GM18870 (cell line): Measurements from ENCODE around the gene ANTXR2.
"Not testable (repeated sequence)": the region's sequence is repeated elsewhere in the genome, so short reads cannot be mapped to it uniquely, and the experiment has no call there.

Source experiments
- ATAC-seq: cut with Tn5 transposase; IDR thresholded peaks from one replicate; pipeline ENCODE4 v1.9.1; 2021; ENCODE audit warnings: moderate library complexity; ENCODE audit not compliant: unreplicated experiment

Gene ANTXR2

DNA sequence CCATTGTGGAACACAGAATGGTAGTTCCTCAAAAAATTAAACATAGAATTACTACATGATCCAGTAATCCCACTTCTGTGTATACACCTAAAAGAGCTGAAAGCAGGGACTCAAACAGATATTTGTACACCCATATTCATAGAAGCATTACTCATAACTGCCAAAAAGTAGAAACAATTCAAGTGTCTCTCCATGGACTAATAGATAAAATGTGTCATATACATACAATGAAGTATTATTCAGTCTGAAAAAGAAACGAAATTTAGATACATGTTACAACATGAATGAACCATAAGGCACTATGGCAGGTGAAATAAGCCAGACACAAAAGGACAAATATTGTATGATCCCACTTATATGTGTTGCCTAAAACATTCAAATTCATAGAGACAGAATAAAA lies 145.1 kb downstream of the ANTXR2 start:
- no peak for ATAC-seq

GRCh38 chr4:79923281-79923680 lies 149.7 kb downstream of the ANTXR2 start:
- no peak for ATAC-seq

DNA sequence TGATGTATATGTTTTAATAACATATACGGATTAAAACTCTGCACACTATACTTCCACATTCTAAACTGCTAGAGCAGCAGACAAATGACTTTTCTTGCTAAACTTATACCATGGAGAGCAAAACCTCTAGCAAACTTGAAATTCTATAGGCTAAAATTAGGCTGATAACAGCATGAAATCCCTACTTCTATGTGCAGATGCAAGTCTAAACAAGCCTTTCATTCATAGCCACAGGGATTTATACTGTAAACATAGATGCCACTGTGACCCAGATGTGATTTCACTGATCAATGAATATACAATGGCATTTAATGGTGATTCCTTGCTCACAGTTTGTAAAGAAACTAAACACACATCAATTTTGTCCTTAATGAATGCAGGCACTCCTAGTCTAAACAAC lies 151.0 kb downstream of the ANTXR2 start:
- no peak for ATAC-seq

DNA sequence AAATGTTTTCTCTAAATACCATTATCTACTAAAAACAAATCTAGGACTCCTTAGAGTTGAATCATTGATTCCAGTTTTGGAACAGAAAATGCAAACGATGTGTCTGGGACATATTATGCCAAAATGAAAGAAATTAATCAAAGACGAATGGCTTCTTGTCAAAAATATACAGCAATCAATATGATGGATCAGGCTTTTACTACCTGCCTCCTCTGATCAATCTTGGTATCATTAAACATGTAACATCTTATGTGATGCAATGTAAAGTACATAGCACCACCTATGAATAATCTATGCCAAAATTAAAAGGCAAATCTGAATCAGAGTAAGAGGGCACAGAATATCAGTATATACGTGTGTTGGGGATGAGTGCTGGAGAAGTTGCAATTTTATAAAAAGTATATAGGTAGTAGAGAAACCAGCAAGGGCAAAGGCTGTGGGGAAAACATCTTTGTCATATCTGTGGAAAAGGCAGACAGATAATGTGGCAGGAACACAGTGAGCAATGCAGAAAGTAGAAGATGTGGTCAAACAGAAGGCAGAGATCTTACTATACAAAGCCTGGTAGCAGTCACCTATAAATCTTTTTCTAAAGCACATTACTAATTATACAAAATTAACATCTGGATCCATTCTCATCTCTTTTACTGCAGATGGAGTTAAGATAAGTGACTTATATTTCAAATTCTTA lies 152.7 kb downstream of the ANTXR2 start:
- ATAC-seq, result no peak

- ATAC-seq, result no peak
Observed at GRCh38 chr4:79918292-79918691, 154.7 kb downstream of the ANTXR2 start.

DNA sequence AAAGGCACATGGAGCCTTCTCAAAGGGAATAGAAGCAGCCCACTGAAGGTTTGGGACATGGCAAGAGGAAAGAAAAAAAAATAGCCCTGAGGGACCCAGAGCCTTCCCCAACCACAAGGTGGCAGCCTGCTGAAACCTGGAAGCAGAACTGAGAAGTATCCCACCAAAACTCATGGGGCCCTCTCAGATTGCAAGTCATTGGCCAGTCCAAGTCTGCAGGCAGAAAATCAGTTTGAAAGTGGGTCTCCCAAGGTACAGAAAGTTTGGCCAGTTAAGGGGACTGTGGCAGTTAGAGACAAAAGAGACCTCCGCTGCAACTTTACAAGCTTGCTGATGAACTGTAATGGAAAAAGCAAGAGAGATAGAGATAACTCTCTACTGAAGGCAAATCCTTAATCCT lies 155.8 kb downstream of the ANTXR2 start:
- ATAC-seq, result peak; percentile 78

GRCh38 chr4:79915246-79915645 lies 157.8 kb downstream of the ANTXR2 start:
- ATAC-seq, result no peak

DNA sequence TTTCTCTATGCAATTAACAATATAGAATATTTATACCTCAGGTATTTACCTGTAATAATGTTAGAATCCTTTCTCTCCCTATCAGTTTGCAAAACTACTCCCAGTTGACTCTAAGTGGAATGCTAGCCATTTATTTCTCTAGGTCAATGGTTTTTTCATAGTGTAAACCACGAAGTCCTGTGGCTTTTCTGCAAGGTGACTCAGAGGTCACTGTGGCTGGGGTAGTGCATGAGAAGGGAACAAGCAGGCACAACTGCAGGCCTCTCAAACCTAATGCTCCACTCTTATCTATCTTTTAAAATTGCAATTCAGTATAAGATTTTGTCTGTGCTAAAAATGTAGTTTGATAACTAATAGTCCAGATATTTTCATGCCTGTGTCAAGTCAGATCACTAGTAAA lies 159.4 kb downstream of the ANTXR2 start:
- no peak for ATAC-seq

DNA sequence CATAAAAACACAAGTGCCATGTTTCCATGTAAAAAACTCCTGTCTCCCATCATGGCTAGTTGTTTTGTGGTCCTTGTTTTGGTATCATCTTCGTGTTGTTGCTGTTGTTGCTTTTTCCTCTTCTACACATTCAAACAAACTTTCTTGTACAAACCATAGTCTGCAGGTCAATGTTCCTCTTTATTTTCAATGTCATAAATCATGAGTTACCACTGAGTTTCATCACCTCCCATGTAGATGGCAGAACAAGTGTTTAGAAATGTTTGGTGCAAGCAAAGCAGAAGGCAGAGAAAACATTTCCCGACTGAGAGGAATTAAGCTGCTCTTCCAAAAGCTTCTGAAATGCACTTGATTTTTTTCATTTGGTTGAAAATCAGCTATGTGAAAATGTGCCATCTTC lies 166.0 kb downstream of the ANTXR2 start:
- ATAC-seq, result no peak

- no peak for ATAC-seq
Observed at GRCh38 chr4:79906303-79906702, 166.7 kb downstream of the ANTXR2 start.

DNA sequence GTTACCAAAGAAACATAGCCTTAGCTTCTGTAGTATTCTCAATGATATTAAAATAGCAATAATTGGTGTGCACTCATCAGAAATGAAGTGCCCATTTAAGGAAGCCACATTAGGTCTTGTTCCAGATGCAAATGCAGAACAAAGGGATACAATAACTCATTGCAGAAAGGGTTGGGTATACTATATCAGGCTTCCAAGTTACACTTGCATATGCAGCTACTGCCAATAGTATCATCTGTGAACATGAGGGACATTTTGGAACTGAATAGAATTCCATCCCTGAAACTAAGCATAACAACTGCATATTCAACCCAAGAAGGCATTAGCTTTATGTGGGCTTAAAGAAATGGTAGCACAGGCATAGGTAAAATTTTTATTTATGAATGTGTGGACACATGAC lies 167.8 kb downstream of the ANTXR2 start:
- no peak for ATAC-seq

- ATAC-seq, result no peak
Observed at GRCh38 chr4:79904331-79904730, 168.7 kb downstream of the ANTXR2 start.

DNA sequence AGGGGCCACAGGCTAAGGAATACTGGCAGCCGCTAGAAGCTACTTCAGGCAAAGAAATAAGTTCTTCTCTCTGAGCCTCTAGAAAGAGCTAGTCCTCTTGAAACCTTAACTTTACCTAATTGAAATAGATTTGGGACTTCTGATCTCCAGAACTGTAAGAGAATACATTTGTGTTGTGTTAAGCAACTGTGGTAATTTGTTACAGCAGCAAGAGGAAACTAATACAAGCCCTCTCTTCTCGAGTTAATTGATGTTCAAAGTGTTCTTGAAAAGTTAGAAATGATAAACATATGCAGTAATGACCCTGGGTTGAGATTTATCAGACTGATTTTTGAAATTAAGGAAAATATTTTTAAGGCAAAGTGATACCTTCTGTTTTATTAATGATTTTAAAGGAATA lies 172.8 kb downstream of the ANTXR2 start:
- no peak for ATAC-seq

GRCh38 chr4:79899481-79899880 lies 173.5 kb downstream of the ANTXR2 start:
- no peak for ATAC-seq

GRCh38 chr4:79898055-79898454 lies 175.0 kb downstream of the ANTXR2 start:
- no peak for ATAC-seq

GRCh38 chr4:79897174-79897573 lies 175.9 kb downstream of the ANTXR2 start:
- no peak for ATAC-seq

DNA sequence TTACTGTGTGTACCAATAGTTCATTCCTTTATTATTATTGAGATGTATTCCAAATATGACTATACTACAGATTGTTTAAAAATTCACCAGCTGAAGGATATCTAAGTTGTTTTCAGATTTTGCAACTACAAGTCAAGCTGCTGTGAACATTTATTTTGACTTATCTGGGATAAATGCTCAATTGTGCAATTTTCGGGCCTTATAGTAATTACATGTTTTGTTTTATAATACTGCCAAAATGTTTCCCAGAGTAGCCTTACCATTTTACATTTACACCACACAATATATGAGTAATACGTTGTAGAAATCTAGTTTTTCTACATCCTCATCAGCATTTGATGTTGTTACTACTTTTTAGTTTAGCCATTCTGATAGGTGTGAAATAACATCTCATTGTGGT lies 179.6 kb downstream of the ANTXR2 start:
- no peak for ATAC-seq

- ATAC-seq, result not testable (repeated sequence)
Observed at GRCh38 chr4:79889026-79889425, 184.0 kb downstream of the ANTXR2 start.

DNA sequence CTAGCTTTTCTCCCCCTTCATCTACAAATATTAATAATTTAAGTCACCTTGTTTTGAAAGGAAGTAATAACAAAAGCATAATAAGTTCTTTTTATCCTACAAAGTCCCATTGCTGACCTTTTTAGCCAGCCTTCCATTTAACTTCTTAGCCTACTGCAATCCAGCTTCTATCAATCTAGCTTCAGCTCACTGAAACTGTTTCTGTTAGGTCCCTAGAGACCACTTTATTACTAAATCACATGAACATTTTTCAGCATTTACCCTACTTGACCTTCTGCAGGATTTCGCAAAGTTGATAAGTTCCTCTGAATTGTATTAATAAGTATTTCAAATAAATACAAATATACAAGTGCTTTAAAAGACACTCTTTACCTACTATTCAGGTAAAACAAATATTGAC lies 186.5 kb downstream of the ANTXR2 start:
- no peak for ATAC-seq

DNA sequence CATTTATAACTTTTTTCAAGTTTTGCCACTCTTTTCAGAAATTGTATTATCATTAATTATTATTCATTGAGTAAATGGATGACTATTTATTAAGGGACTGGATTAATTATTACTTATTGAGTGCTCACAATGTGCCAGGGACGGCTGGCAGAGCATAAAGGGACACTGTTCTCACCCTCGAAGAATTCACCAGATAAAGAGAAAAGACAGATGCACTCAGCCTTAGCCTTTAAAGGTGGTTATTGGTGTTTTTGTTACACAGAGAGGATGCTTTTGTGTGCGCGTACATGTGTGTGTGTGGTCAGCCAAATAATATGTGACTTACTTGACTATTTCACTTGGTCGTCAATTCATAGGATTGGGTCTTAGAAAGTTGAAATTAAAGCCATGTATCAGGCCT lies 187.0 kb downstream of the ANTXR2 start:
- no peak for ATAC-seq

DNA sequence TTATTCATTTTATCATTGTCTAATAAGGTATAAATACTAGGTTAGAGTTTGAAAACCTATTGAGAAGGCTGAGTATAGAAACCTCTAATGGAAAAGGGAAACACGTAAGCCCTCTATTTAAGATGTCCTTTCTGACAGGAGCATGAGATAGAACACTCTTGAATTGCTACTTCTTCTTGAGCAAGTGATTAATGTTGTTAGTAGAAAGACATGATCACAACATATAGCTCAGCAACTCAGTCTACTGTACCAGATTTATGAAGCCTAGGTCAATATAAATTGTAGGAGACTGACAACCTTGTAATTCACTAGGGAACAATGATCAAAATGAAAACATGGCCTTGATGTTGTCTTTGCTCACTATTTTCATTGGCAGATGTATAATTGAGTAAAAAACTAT lies 189.7 kb downstream of the ANTXR2 start:
- ATAC-seq, result no peak

- no peak for ATAC-seq
Observed at GRCh38 chr4:79882806-79883205, 190.2 kb downstream of the ANTXR2 start.

DNA sequence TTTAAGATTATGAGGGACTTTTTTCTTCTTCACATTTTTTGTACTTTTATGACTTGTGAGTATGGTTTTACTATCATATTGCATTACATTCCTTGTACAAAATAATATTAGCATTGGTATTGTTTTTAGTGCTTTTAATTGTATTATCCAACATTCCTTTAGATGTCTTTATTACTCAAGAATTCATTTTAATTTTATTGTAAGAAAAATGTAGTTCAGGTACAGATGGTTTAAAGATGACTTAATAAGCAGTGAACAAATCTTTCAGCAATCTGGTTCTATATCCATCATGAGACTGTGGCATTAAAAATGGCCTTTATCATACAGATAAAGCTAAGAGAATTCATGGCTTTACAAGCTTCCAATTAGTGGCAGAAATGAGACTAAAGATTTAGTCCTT lies 191.6 kb downstream of the ANTXR2 start:
- no peak for ATAC-seq
